ENCODE results near the gene CAMK1D. TPM values are rescaled to one million over a fixed set of nuclear protein-coding genes. Genes with fewer than 3 reads are reported as not detected.

The CAMK1D gene
- polyA plus RNA-seq, 1 donor (not counting 4 experiments of a cell fraction or from before 2014, with no cell fraction given): 0.76 TPM

GRCh38 chr10:12489357-12489756 is 140.0 kb downstream of the CAMK1D start:
- H3K9ac ChIP-seq (ENCODE audit: control insufficient read depth, extremely low read depth, insufficient read depth, low read length): no peak overlapping the region
- no peak overlapping the region for H3K4me2 ChIP-seq (ENCODE audit: control insufficient read depth, extremely low read depth, insufficient read depth, low read depth, low read length)
- DNase-seq (ENCODE audit: low read depth, low spot score) (no peak), FAIRE-seq (no peak)
- no peak overlapping the region for H3K4me3 ChIP-seq (ENCODE audit: control insufficient read depth in 2 of 3, extremely low read depth in 1 of 3, insufficient read depth in 2 of 3, low read depth in 1 of 3, low read length in 3 of 3)
- TF ChIP-seq CTCF (optimal IDR thresholded peaks at IDR 0.05 in 1 of 3, IDR thresholded peaks at IDR 0.05 in 1 of 3, conservative IDR thresholded peaks at IDR 0.05 in 1 of 3; ENCODE audit: extremely low read depth in 1 of 3, insufficient read depth in 2 of 3, low read length in 3 of 3) (no peak), EZH2 (IDR thresholded peaks at IDR 0.05; ENCODE audit: low read length) (no peak)
- H3K79me2 ChIP-seq (ENCODE audit: control insufficient read depth, insufficient read depth, low read length): no peaks in the 10 kb centered on the region
- H3K4me1 ChIP-seq (ENCODE audit: control insufficient read depth, extremely low read depth, insufficient read depth, low read length): no peaks in the 10 kb centered on the region
- no peaks in the 10 kb centered on the region for H3K9me3 ChIP-seq (ENCODE audit: control insufficient read depth, low read depth, low read length)
- no peaks in the 10 kb centered on the region for H3K9me1 ChIP-seq (ENCODE audit: control insufficient read depth, extremely low read depth, insufficient read depth, low read length)
- no peak overlapping the region for H3K27ac ChIP-seq (ENCODE audit: control insufficient read depth, insufficient read depth, low read length)
- H3K27me3 ChIP-seq (ENCODE audit: control insufficient read depth, extremely low read depth, insufficient read depth, low read length): no peaks in the 10 kb centered on the region
- no peak overlapping the region for H2AFZ ChIP-seq (ENCODE audit: control insufficient read depth, low read length)
- H4K20me1 ChIP-seq (ENCODE audit: control insufficient read depth, extremely low read depth, insufficient read depth, low read length): no peaks in the 10 kb centered on the region
- H3K36me3 ChIP-seq (ENCODE audit: control insufficient read depth in 2 of 2, extremely low read depth in 1 of 2, insufficient read depth in 2 of 2, low read length in 2 of 2): no peaks in the 10 kb centered on the region
- dilution Hi-C loops (cut with MboI; ENCODE audit: extremely low pct_ligation_motif_present, low sequenced_read_pairs): no loop called here

GRCh38 chr10:12489806-12490205 is 140.5 kb downstream of the CAMK1D start:
- H3K9me3 ChIP-seq (ENCODE audit: control insufficient read depth, low read depth, low read length): no peaks in the 10 kb centered on the region
- no peak overlapping the region for H2AFZ ChIP-seq (ENCODE audit: control insufficient read depth, low read length)
- TF ChIP-seq CTCF (optimal IDR thresholded peaks at IDR 0.05 in 1 of 3, IDR thresholded peaks at IDR 0.05 in 1 of 3, conservative IDR thresholded peaks at IDR 0.05 in 1 of 3; ENCODE audit: extremely low read depth in 1 of 3, insufficient read depth in 2 of 3, low read length in 3 of 3): no peak
- no peak for TF ChIP-seq EZH2 (IDR thresholded peaks at IDR 0.05; ENCODE audit: low read length)
- no peak overlapping the region for H3K27ac ChIP-seq (ENCODE audit: control insufficient read depth, insufficient read depth, low read length)
- H3K79me2 ChIP-seq (ENCODE audit: control insufficient read depth, insufficient read depth, low read length): no peaks in the 10 kb centered on the region
- H3K4me2 ChIP-seq (ENCODE audit: control insufficient read depth, extremely low read depth, insufficient read depth, low read depth, low read length): no peak overlapping the region
- H3K9me1 ChIP-seq (ENCODE audit: control insufficient read depth, extremely low read depth, insufficient read depth, low read length): no peaks in the 10 kb centered on the region
- no peak overlapping the region for H3K4me3 ChIP-seq (ENCODE audit: control insufficient read depth in 2 of 3, extremely low read depth in 1 of 3, insufficient read depth in 2 of 3, low read depth in 1 of 3, low read length in 3 of 3)
- dilution Hi-C loops (cut with MboI; ENCODE audit: extremely low pct_ligation_motif_present, low sequenced_read_pairs): no loop called here
- H3K4me1 ChIP-seq (ENCODE audit: control insufficient read depth, extremely low read depth, insufficient read depth, low read length): no peaks in the 10 kb centered on the region
- no peaks in the 10 kb centered on the region for H3K36me3 ChIP-seq (ENCODE audit: control insufficient read depth in 2 of 2, extremely low read depth in 1 of 2, insufficient read depth in 2 of 2, low read length in 2 of 2)
- H3K27me3 ChIP-seq (ENCODE audit: control insufficient read depth, extremely low read depth, insufficient read depth, low read length): no peaks in the 10 kb centered on the region
- no peaks in the 10 kb centered on the region for H4K20me1 ChIP-seq (ENCODE audit: control insufficient read depth, extremely low read depth, insufficient read depth, low read length)
- DNase-seq (ENCODE audit: low read depth, low spot score): no peak
- no peak for FAIRE-seq
- H3K9ac ChIP-seq (ENCODE audit: control insufficient read depth, extremely low read depth, insufficient read depth, low read length): no peak overlapping the region

All from keratinocyte (primary cell).